SK-N-MC (cell line): ENCODE results near the gene CLEC17A.

ENCODE experiments used
- EZH2 ChIP-seq: fragments of 200-600 bp; sonication (generic); IDR thresholded peaks from one replicate; pipeline ENCODE4 v1.6.1; 2017; ENCODE audit warnings: antibody characterized with exemption
- FOXP2 ChIP-seq: optimal IDR thresholded peaks from 2 replicates; pipeline ENCODE3; 2011; ENCODE audit warnings: mild to moderate bottlenecking, moderate library complexity; ENCODE audit not compliant: insufficient read depth; ENCODE audit errors: extremely low read length, control extremely low read depth
- POLR2AphosphoS5 ChIP-seq: IDR thresholded peaks from 2 replicates; pipeline ENCODE4 v1.6.1; 2012; ENCODE audit warnings: mild to moderate bottlenecking, low read depth, low read length, borderline replicate concordance

DNA sequence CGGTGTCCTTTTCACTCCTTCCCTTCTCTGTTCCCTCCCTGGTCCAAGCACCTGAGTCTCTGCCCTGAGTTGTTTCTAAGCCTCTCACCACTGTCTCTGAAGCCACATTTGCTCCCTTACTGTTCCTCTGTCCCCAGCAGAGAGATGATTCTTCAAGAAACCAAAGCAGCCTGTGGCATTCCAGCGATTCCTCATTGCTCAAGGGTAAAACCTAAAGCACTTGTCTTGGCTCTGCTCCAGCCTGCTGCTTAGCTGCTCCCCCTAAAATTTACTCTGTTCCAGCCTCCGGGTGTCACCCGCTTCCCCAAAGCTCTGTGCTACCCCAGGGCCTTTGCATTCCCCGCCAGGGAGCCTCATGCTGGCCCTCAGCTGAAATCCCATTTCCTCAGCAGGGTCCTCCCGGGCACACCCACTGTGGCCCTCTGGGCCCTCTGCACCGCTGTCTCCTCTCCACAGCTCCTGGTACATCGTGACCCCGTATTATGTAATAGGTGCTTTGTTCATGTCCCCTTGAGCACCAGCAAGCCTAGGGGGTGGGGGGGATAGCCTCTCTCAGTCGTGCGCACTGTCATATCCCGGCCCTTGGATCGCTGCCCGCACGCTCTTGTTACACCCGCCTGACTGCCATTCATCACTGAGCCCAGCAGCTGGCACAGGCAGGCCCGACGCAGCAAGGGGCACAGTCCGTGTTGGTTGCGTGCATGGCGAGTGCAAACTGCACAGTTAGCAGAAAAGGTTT lies 37.7 kb upstream of the CLEC17A start:
- TF ChIP-seq EZH2 (no peak), POLR2AphosphoS5 (0 out of 2 replicates have a peak, but pooled peaks have one; percentile 37), FOXP2 (no peak)
